PC-3 (cell line): ENCODE measurements around the gene SMG6.

Source experiments
- EZH2 ChIP-seq: fragments of 300-600 bp; sonication (generic); IDR thresholded peaks from one replicate; pipeline ENCODE4 v1.6.1; 2017; ENCODE audit warnings: antibody characterized with exemption, mild to moderate bottlenecking, low read length; ENCODE audit not compliant: unreplicated experiment
- EZH2phosphoT487 ChIP-seq: fragments of 300-600 bp; sonication (generic); IDR thresholded peaks from 2 replicates; pipeline ENCODE4 v1.6.1; 2018; ENCODE audit warnings: mild to moderate bottlenecking, antibody characterized with exemption, low read length, borderline replicate concordance
- TF ChIP-seq, protein P1 (sequence below): fragments of 300-600 bp; sonication (generic); conservative IDR thresholded peaks from 2 replicates; pipeline ENCODE4 v1.5.1; 2017; ENCODE audit warnings: antibody characterized with exemption, low read depth, mild to moderate bottlenecking, low read length

- TF ChIP-seq, protein P1, sequence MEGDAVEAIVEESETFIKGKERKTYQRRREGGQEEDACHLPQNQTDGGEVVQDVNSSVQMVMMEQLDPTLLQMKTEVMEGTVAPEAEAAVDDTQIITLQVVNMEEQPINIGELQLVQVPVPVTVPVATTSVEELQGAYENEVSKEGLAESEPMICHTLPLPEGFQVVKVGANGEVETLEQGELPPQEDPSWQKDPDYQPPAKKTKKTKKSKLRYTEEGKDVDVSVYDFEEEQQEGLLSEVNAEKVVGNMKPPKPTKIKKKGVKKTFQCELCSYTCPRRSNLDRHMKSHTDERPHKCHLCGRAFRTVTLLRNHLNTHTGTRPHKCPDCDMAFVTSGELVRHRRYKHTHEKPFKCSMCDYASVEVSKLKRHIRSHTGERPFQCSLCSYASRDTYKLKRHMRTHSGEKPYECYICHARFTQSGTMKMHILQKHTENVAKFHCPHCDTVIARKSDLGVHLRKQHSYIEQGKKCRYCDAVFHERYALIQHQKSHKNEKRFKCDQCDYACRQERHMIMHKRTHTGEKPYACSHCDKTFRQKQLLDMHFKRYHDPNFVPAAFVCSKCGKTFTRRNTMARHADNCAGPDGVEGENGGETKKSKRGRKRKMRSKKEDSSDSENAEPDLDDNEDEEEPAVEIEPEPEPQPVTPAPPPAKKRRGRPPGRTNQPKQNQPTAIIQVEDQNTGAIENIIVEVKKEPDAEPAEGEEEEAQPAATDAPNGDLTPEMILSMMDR, result no peak
- TF ChIP-seq EZH2, result no peak
- no peak for TF ChIP-seq EZH2phosphoT487
These were observed 254.8 kb downstream of the SMG6 start for GRCh38 chr17:2048805-2049204.
